Inferior parietal cortex (tissue), 1 donor: ENCODE results near the gene FAM221B.

Source experiments
- DNase-seq: peaks from one replicate; pipeline ENCODE4 v3.0.0-alpha.2; 2016; ENCODE audit errors: extremely low spot score

FAM221B gene, protein sequence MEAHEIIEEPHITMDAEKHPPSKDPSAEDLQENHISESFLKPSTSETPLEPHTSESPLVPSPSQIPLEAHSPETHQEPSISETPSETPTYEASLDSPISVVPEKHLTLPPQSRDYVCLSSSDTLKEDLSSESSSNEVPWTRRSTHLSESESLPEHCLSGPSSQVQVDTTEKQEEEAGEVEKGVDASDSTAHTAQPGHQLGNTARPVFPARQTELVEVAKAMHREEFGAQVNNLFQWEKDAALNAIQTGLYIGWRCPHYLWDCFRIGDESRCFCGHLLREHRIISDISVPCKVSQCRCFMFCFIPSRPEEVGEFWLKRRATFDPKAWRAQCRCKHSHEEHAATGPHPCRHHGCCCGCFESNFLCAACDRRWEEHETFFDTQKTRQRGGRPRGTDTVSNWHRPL

DNA sequence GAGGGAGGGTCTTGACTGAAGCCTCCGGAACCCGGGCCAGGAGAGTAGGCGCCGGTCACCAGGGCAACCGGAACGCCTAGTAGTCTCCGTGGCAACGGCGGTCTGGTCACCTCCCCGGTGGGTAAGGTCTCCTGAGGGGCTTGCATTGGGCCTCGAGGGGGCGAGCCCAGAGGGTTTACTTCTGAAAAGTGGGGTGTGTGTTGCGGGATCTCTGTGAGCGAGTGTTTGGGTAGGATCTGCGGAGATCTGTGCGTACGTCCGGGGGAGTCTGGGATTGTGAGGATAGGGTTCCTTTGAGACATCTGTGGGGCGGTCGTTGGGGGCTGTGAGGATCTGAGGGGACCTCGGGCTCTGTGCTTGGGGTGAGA, at the start of gene FAM221B:
TSS of gene FAM221B (minus strand) at position 17 of the 368 bp plus-strand sequence. CDS start 2,571 bp downstream, outside the sequence.
- no peak for DNase-seq

GRCh38 chr9:35872505-35872904, 44.0 kb upstream of the FAM221B start:
- no peak for DNase-seq

GRCh38 chr9:35871545-35871944, 43.0 kb upstream of the FAM221B start:
- DNase-seq = no peak

DNA sequence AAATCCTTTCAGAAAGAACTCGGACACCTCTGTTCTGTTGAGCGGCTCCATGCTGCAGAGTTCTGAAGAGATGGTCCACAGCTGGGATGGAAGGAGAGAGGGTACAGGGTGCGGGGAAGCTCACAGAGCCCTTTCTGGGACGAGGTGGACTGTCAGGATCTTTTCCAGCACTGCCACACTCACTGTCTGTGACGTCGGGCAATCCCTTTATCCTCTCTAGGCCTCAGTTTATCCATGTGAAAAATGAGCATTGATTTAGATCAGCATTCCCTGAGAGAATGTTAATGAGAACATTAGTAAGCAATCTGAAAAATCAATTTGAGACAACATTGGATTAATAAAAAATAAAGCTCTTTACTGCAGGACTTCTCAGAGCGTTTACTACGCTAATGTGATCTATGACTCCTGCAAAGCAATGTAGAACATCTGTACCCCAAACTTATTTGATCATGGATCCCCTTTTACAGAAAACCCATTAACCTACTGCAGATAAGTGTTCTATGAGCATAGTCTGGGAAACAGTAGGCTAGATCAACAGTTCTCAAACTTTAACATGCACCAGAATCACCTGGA, 41.9 kb upstream of the FAM221B start, which contains the start of gene OR13J1:
TSS of gene OR13J1 (minus strand) at position 51 of the 573 bp plus-strand sequence. CDS start at position 51, 0 bp downstream.
- no peak for DNase-seq

GRCh38 chr9:35869621-35870216, 41.2 kb upstream of the FAM221B start:
- DNase-seq = no peak

DNA sequence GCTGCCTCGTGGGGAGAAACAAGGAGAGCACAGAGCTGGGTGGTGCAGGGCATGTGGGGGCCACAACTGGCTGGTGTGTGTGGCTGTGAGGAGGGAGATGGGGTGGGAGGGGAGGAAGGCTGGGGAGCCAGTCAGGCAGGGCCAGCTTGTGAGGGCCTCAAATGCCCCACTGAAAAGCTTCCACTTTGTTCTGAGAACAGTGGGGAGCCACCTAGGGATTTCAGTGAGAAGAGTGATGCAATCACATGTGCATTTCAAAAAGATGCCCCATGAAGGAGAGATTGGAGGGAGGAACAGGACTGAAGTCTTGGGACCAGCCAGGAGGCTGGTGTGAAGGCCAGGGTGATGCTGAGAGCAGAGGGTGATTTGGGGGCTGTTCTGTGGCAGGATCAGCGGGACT, 40.4 kb upstream of the FAM221B start:
- DNase-seq = no peak

GRCh38 chr9:35867538-35867937, 39.0 kb upstream of the FAM221B start:
- DNase-seq = no peak

- DNase-seq = no peak
Observed at GRCh38 chr9:35864695-35865255, 36.2 kb upstream of the FAM221B start.

DNA sequence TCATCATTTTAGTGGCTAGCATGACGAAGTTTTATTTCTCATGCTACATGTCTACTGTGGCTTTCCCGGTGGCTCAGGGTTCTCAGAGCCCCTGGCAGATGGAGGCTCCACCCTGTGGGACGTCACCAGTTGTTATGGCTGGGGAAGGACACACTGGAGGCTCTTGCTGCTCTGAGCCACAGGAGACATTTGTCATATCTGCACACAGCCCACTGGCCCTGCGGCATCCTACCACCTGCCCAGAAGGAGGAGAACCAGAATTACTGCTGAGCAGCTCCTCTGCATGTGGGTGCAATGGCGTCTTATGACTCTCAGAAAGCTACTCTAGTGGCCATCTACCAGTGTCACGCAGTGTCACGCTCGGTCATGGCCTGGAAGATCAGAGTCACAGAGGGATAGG, 35.1 kb upstream of the FAM221B start:
- no peak for DNase-seq

DNA sequence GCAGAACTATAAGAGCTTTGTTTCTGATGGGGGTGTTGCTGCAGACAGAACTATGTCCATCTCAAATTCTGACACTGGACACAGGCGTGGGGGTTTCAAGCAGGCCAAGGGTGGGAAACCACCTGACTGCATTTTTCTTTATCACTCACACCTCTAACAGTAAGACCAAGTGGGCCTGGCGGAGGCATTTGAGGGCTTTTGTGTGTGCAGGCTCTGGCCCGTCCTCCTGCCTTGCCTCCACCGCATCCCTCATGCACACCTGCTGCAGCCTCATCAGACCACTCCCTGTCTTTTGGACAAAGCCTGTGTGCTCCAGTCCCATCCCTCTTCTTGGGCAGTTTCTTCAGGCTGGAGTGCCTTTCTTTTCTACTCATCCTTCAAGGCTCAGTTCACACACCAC, 33.8 kb upstream of the FAM221B start:
- DNase-seq = no peak

DNA sequence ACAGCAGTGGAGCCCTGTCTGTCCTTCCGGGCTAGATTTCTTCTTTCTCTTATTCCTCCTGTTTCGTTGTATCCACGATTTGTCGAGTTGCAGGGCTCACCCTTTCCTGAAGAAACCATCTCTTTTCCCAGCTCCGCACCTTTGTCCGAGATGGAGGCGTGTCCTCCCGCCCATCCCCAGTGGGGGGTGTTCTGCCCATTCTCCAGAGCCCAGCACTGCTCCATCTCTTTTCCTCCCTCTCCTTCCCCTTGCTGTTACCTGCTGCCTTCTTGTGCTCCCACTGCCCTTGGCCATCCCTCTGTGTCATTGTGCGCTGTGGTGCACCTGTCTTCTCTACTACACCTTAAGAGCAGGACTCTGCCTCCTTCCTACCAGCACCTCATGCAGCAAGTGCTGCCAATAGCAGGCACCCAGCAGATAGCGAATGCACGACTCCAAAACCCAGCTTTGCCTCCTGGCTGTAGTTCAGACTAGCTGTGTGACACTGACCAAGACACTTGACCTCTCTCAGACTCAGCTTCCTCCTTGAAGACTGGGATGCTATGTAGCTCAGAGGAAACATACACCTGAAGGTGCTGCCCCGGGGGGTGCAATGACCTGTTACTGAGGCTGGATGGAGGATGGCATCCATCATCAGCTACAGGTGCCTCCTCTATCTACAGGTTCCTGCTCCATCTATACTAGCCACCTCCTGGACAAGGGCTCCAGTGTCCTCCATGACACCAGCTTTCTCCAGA, 32.8 kb upstream of the FAM221B start:
- DNase-seq = no peak

GRCh38 chr9:35859990-35860339, 31.4 kb upstream of the FAM221B start:
- no peak for DNase-seq

DNA sequence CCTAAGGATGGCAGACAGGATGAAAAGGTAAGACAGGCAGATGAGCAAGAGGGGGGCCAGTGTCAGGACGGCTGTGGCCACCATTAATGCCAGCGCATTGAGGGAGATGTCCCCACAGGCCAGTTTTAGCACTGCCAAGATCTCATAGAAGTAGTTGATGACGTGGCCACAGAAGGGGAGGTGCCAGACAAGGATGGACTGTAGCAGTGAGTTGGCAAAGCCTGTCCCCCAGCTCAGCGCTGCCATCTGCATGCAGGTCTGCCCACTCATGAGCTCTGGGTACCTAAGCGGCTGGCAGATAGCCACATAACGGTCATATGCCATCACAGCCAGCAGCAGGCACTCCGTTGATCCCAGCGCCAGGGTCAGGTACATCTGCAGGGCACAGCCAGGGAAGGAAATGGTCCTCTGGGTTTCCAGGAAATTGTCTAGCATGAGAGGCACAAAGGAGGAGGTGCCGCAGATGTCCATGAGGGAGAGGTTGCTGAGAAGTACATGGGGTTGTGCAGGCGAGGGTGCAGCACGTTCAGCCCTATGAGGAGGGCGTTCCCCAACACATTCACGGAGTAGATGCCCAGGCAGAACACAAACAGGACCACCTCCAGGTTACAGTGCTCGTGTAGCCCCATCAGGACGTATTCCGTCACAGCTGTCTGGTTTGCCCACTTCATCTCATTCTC, 30.9 kb upstream of the FAM221B start:
- DNase-seq = no peak

- DNase-seq = no peak
Observed at GRCh38 chr9:35858458-35858857, 29.9 kb upstream of the FAM221B start.

GRCh38 chr9:35856882-35857281, 28.4 kb upstream of the FAM221B start:
- DNase-seq = no peak

DNA sequence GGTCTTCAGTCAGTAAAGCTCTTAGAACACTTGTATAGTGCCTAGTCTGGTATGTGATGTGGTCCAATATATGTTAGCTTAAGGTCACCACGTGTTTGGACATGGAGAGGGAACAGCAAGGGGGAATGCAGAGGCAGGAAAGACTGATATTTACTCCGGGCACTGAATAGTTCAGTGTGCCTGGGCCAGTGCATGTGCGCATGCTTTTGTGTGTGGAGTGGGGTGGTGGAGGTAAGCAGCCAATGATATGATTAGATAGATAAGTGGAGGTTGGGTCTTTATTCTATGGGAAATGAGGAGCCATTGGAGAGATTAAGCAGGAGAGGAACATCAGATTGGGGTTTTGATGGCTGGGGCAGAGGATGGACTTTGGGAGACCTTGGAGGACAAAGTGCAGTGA, 27.7 kb upstream of the FAM221B start:
- no peak for DNase-seq

GRCh38 chr9:35854091-35854762, 25.7 kb upstream of the FAM221B start:
- no peak for DNase-seq

DNA sequence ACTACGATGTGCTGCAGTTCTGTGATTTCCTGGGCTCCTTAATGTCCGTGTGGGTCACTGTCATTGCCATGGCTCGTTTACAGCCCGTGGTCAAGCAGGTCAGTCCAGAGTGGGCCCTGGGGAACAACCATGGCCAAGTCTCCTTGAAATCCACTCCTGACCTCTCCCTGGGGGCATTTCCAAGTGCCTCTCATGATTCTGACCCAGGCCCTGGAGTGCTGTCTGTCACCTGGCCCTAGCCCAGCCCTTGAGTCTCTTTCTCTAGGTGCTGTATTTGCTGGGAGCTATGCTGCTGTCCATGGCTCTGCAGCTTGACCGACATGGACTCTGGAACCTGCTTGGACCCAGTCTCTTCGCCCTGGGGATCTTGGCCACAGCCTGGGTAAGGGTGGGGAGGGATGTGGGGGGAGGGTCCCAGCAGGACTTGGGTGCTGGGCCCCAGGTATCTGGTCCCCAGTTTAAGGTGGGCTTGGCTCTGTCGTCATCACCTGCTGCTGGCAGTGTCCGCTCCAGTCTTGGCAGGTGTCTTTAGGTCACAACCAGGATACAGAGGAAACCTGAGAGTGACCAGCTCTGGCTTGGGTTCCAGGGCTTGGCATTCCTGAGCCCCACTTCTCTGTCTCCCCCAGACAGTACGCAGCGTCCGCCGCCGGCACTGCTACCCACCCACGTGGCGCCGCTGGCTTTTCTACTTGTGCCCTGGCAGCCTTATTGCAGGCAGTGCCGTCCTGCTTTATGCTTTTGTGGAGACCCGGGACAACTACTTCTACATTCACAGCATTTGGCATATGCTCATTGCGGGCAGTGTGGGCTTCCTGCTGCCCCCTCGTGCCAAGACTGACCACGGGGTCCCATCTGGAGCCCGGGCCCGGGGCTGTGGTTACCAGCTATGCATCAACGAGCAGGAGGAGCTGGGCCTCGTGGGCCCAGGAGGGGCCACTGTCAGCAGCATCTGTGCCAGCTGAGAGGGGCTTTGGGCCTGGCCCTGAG, 24.6 kb upstream of the FAM221B start:
- no peak for DNase-seq

DNA sequence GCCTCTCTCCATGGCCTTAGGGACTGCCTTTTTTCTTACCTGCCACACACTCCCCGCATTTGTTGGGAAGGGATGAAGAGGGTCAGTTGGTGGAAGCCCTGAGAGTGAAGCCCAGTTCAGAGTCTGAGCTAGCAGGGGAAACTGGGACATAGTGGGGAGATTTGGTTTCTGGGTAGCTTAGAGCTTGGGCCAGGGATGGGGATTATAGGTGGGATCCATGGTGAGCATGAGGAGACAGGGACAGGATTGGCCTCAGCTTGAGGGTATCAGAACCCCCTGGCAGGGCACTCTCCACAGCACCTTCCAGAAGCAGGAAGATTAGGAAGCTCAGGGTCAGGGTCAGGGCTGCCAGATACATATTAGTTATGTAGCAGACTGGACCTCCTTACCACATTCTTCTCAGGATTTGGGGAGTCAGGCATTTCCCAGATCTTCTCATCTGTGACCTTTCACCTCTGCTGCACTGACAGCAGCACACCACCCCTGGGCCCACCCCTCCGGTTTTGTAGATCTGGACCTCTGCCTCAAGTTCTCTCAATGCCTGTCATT, 23.8 kb upstream of the FAM221B start:
- no peak for DNase-seq
